ENCODE measurements around the gene TIAM1. TPM values are rescaled to one million over a fixed set of nuclear protein-coding genes. Genes with fewer than 3 reads are reported as not detected.

TIAM1 gene
- total RNA-seq, 2 experiments from 2014 or later = 15.0 to 25.1 TPM

DNA sequence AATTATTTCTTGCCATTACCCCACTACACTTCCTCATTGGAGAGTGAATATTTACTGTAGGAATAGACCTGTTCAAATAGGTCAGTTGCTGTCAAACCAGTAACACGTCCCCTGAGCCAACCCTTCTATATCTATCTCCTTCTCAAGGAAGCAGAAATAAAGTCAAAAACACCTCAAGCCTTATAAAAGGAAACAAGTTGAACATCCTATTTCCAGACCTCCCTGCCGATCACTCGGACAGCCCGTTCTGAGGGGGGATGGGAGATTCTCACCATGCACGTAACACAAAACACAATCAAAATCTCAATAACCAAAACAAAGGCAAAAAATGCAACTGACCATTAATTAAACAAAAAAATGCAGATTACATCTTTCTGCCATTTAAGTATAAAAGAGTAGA, 184.3 kb downstream of the TIAM1 start:
- H3K79me2 ChIP-seq (ENCODE audit: insufficient read depth, low read depth, low read length) = no peaks in the 10 kb centered on the region
- ChIA-PET POLR2A (interaction anchor here (0.6 kb wide), 1 partner anchor 25 kb away, joined by 3 read pairs; no protein-coding TSS in a partner anchor), CTCF (ENCODE audit: unreplicated experiment) (no interaction called here)
- no peak overlapping the region for H3K4me3 ChIP-seq (ENCODE audit: low read depth, low read length, poor library complexity, severe bottlenecking)
- no peaks in the 10 kb centered on the region for H3K4me1 ChIP-seq (ENCODE audit: insufficient read depth, low read length, poor library complexity, severe bottlenecking)
- no peaks in the 10 kb centered on the region; the same call in 1 of the 2 replicates for H3K36me3 ChIP-seq (ENCODE audit: insufficient read depth, low read length)
- BruUV-seq (replicated peaks) = no TSS peak
- H3K9me3 ChIP-seq (ENCODE audit: low read length) = 0 out of 2 replicates have a peak, but pooled peaks cover 6% of the 10 kb centered on the region
- TF ChIP-seq EZH2phosphoT487 (IDR thresholded peaks at IDR 0.05; ENCODE audit: borderline replicate concordance, low read depth, low read length) = no peak
- TF ChIP-seq, protein P1, sequence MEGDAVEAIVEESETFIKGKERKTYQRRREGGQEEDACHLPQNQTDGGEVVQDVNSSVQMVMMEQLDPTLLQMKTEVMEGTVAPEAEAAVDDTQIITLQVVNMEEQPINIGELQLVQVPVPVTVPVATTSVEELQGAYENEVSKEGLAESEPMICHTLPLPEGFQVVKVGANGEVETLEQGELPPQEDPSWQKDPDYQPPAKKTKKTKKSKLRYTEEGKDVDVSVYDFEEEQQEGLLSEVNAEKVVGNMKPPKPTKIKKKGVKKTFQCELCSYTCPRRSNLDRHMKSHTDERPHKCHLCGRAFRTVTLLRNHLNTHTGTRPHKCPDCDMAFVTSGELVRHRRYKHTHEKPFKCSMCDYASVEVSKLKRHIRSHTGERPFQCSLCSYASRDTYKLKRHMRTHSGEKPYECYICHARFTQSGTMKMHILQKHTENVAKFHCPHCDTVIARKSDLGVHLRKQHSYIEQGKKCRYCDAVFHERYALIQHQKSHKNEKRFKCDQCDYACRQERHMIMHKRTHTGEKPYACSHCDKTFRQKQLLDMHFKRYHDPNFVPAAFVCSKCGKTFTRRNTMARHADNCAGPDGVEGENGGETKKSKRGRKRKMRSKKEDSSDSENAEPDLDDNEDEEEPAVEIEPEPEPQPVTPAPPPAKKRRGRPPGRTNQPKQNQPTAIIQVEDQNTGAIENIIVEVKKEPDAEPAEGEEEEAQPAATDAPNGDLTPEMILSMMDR (conservative IDR thresholded peaks at IDR 0.05; ENCODE audit: low read length) = no peak
- DNase-seq (ENCODE audit: low spot score) = no peak
- intact Hi-C loops (cut with micrococcal nuclease; ENCODE audit: unreplicated experiment) = no loop called here
- H3K27ac ChIP-seq (ENCODE audit: low read depth, low read length, poor library complexity, severe bottlenecking) = no peak overlapping the region
- no peak overlapping the region for H3K4me2 ChIP-seq (ENCODE audit: low read length)
- no peaks in the 10 kb centered on the region for H4K20me1 ChIP-seq (ENCODE audit: insufficient read depth, low read length)
- H3K9me2 ChIP-seq (ENCODE audit: insufficient read depth, low read length) = no peaks in the 10 kb centered on the region
- H2AFZ ChIP-seq (ENCODE audit: low read length) = no peak overlapping the region

DNA sequence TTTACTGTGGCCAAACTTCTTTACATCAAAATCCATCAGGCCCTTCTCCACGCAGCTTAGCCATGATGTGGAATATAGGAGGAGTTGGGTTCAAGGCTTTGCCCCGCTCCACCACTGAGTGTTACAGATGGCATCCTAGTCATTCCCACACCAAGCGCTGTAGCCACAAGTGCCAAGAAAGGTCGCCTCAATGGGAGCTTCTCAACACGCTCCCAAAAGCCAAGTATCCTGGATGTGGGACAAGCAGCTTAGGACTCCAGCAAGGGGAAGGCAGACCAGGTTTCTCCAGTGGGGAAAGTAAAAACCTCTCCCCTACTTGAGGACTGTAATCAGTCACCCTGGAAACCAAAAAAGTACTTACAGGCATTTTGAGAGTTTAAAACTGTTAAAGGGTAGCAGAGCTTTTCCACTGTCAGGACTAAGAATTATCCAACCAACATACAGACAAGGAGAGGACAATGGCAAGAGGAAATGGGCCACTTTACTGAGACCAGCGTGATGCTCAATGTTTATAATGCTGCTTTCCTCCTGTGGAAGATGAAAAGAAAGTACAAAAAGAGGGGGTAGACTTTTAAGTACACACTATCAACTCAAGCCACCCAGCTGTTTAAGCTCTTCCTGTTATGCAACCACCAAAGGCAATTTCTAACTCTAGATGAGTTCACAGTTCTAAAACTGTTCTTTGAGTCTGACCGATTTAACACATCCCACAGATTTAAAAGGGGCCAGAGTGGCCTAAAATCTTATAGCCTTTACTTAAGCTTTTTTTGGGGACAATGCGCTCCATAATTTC, 185.1 kb downstream of the TIAM1 start:
- Histone ChIP-seq H3K79me2 (ENCODE audit: insufficient read depth, low read depth, low read length) (no peaks in the 10 kb centered on the region), H3K4me2 (ENCODE audit: low read length) (no peak overlapping the region), H4K20me1 (ENCODE audit: insufficient read depth, low read length) (no peaks in the 10 kb centered on the region), H3K4me1 (ENCODE audit: insufficient read depth, low read length, poor library complexity, severe bottlenecking) (no peaks in the 10 kb centered on the region), H3K36me3 (ENCODE audit: insufficient read depth, low read length) (no peaks in the 10 kb centered on the region), H2AFZ (ENCODE audit: low read length) (no peak overlapping the region), H3K4me3 (ENCODE audit: low read depth, low read length, poor library complexity, severe bottlenecking) (no peak overlapping the region), H3K9me3 (ENCODE audit: low read length) (0 out of 2 replicates have a peak, but pooled peaks cover 6% of the 10 kb centered on the region), H3K27ac (ENCODE audit: low read depth, low read length, poor library complexity, severe bottlenecking) (no peak overlapping the region), H3K9me2 (ENCODE audit: insufficient read depth, low read length) (no peaks in the 10 kb centered on the region)
- POLR2A ChIA-PET = interaction anchor here (0.5 to 1.2 kb wide), 4 partner anchors 24 to 1198 kb away, joined by 3 to 4 read pairs (median 3); no protein-coding TSS in a partner anchor
- intact Hi-C loops (cut with micrococcal nuclease; ENCODE audit: unreplicated experiment) = no loop called here
- BruUV-seq (replicated peaks) = no TSS peak
- CTCF ChIA-PET (ENCODE audit: unreplicated experiment) = interaction anchor here (0.9 kb wide), 1 partner anchor 60 kb away, joined by 3 read pairs; no protein-coding TSS in a partner anchor
- peak; percentile 2 for DNase-seq (ENCODE audit: low spot score)
- TF ChIP-seq, protein P1 (conservative IDR thresholded peaks at IDR 0.05; ENCODE audit: low read length) = no peak
- TF ChIP-seq EZH2phosphoT487 (IDR thresholded peaks at IDR 0.05; ENCODE audit: borderline replicate concordance, low read depth, low read length) = no peak

DNA sequence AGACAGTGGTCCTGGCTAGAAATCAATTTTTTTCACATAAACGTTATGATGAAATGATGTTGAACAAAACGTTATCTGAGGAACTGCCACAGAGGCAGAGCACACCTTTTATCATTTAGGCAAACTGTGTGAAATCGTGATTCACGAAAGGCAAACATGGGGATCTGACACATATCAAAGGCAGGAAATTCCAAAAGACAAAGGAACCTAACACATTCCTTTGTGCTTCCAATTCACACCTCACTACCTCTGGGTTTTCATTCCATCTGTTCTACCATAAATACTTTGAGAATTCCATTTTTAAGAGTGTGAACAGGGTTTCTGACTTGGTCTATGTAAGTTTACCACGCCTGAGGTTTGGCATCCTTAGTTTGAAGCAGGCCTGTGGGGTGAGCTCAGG, 186.3 kb downstream of the TIAM1 start:
- Histone ChIP-seq H4K20me1 (ENCODE audit: insufficient read depth, low read length) (no peaks in the 10 kb centered on the region), H3K27ac (ENCODE audit: low read depth, low read length, poor library complexity, severe bottlenecking) (no peak overlapping the region), H3K79me2 (ENCODE audit: insufficient read depth, low read depth, low read length) (no peaks in the 10 kb centered on the region), H3K4me3 (ENCODE audit: low read depth, low read length, poor library complexity, severe bottlenecking) (no peak overlapping the region), H3K9me3 (ENCODE audit: low read length) (0 out of 2 replicates have a peak, but pooled peaks cover 6% of the 10 kb centered on the region), H3K36me3 (ENCODE audit: insufficient read depth, low read length) (no peaks in the 10 kb centered on the region), H3K4me1 (ENCODE audit: insufficient read depth, low read length, poor library complexity, severe bottlenecking) (no peaks in the 10 kb centered on the region), H3K9me2 (ENCODE audit: insufficient read depth, low read length) (no peaks in the 10 kb centered on the region), H2AFZ (ENCODE audit: low read length) (no peak overlapping the region), H3K4me2 (ENCODE audit: low read length) (no peak overlapping the region)
- ChIA-PET CTCF (ENCODE audit: unreplicated experiment) (no interaction called here), POLR2A (no interaction called here)
- intact Hi-C loops (cut with micrococcal nuclease; ENCODE audit: unreplicated experiment) = no loop called here
- no peak for DNase-seq (ENCODE audit: low spot score)
- BruUV-seq (replicated peaks) = no TSS peak
- TF ChIP-seq EZH2phosphoT487 (IDR thresholded peaks at IDR 0.05; ENCODE audit: borderline replicate concordance, low read depth, low read length) = no peak
- TF ChIP-seq, protein P1 (conservative IDR thresholded peaks at IDR 0.05; ENCODE audit: low read length) = no peak
